GF-D8 (cell line): ENCODE measurements around the gene C12orf43.

Experiments
- DNase-seq: peaks from one replicate; lab custom pipeline; 2025; lab: John Stamatoyannopoulos, UW

C12orf43 gene

DNA sequence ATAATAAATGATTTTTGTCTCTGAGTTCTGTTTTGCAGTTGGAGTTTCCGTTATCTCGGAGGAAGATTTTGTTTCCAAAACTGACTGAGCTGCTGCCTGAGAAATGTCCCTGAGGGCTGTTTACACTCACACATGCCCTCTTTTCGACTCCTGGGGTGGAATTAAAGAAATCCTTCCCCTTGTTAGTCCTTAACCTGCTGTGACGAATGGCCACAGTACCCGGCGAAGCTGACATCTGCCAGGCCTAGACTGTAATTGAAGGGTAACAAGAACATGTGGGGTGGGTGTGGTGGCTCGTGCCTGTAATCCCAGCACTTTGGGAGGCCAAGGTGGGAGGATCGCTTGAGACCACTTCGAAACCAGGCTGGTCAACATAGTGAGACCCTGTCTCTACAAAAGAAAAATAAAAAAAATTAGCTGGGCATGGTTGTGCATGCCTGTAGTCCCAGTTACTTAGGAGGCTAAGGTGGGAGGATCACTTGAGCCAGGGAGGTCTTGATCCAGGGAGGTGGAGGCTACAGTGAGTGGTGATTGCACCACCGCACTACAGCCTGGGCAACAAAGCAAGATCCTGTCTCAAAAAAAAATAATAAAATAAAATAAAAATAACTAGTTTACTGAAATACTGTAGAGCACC lies 14.4 kb upstream of the C12orf43 start:
- no peak for DNase-seq

DNA sequence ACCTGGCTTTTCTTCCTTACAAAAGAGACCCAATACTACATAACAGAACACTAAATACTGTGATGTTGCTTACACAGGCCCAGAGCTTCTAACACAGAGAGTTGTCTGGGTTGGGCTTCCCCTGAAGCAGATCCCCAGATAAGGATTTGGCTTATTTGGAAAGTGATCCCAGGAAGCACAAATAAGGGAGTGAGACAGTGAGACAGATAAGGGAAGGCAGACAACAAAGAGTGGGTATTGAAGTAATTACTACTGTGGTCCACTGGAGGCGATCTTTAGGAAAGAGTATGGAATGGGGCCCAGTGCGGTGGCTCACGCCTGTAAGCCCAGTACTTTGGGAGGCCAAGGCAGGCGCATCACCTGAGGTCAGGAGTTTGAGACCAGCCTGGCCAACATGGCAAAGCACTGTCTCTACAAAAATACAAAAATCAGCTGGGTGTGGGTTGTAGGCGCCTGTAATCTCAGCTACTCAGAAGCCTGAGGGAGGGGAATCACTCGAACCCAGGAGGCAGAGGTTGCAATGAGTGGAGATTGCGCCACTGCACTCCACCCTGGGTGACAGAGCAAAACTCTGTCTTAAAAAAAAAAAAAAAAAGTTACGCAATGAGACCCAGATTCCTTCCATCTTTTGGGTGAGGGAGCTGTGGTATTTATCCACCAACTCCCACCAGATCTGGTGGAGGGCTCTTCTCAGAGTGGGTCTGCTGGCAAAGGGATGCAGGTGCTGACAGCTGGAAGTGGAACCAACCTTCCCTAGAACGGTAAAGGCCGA lies 10.2 kb upstream of the C12orf43 start:
- no peak for DNase-seq

DNA sequence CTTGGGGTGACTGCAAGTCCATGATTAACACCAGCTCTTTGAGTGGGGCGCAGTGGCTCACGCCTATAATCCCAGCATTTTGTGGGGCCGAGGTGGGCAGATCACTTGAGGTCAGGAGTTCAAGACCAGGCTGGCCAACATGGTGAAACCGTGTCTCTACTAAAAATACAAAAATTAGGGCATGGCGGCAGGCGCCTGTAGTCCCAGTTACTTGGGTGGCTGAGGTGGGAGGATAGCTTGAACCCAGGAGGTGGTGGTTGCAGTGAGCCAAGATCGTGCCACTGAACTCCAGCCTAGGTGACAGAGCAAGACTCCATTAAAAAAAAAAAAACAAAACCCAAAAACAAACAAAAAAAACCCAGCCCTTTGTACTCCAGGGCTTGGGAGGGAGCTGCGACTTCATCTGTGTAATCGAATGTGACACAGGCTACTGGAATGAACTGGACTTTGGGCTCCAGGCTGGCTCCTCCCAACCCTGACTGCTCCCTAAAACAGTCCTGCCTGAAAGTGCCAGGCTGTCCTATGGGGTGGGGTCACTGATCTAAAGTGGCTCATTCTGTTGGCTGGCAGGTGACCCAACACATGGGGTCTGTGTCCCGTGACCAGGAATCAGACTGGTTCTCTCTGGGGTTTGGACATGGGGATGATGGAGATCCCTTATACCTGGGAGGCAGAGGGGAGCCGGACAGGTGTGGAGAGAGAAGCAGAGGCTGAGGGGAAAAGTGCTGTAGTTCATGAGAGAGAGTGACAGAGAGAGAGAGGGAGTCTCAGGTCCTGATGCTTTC lies 9.3 kb upstream of the C12orf43 start:
- DNase-seq = no peak

DNA sequence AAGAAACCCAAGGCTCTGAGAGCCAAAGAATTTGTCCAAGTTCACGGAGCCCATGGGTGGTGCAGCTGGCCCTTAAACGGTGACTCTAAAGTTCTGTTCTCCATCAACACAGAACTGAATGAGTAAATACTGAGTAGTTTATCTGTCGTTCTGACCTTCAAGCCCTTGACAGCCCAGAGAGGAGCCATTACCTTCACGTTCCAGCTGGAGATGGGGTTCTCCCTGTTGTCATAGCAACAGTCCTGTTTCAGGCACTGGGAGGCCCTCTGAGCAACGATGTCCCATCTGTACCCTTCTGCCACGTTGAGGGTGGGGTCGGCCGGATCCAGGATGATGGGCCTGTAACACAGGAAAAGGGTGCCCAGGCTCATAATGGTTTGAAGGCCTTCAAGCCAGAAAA lies 7.5 kb upstream of the C12orf43 start:
- no peak for DNase-seq

DNA sequence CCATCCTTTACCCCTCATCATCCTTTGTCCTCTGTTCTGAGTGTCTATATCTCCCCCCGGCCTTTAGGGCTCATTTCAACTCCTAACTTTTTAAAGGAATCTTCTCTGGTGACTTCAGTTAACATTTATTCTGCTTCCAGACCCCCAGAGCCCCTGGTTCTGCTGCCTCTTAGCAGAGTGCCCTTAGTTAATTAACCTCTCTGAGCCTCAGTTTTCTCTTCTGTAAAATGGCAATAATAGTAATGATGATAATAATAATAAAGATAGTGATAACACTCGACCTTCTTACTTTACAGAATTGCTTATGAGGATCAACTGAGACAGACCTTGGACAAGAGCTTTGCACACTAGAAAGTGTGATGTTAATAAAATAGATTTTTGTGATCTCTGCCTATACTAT lies 6.4 kb upstream of the C12orf43 start:
- no peak for DNase-seq

DNA sequence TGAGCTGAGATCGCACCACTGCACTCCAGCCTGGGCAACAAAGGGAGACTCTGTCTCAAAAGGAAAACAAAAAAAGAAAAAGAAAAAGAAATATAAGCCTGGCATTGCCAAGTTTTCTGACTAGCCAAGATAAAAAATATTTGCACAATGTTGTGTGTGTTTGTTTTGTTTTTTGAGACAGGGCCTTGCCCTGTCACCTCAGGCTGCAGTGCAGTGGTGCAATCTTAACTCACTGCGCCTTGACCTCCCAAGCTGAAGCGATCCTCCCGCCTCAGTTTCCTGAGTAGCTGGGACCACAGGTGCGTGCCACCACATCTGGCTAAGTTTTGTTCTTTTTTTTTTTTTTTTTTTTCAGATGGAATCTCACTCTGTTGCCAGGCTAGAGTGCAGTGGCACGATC lies 5.5 kb upstream of the C12orf43 start:
- no peak for DNase-seq

DNA sequence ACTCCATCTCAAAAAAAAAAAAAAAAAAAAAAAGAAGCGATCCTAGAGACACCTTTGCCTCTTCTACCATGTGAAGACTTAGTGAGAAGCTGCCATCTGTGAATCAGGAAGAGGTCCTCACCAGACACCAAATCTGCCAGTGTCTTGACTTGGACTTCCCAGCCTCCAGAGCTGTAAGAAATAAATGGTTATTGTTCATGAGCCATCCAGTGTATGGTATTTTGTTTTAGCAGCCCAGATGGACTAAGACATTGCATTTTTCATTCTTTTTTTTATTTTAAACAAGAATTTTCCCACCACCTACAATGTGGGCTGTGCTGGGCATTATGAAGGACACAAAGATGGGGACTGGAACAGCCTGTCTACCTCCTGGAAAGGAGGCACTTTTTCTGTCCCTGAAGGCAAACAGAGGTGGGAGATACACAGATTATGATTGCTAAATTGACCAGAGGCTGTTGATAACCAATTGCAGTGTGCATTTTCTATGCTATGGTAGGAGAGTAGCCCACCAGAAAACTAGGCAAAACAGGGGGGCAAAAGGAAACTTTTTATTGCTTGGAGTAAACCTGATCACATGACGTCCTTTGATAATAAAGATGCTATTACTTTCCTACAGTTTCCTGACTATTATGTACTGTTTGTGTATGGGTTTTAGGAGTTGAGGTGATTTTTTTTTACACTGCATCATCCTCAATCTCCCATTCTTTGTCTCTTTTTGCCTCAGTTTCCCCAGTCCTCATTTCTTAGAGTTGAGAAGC lies 2.8 kb upstream of the C12orf43 start:
- no peak for DNase-seq

DNA sequence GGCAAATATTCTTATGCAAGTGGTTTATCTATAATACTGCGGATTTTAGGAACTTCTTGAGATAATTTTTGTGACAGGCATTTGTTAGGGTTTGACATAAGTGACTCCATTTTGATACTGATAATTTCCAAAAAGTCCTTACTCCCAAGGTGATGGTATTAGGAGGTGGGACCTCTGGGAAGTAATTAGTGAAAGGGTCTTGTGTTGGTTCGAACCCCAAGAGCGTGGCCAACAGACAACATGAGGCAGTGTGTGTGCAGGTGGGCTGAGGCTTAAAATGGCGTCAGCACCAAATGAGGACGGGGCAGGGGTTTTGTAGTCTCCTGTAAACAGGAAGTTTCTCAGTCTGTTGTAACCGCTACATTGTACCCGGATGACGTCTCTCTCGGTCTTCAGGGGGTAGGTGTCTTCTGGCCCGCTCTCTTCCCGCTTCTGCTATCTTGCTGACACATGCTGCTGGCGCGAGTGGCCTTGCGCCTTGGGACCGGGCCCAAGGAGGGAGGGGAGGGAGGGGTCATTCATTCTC lies 1.7 kb upstream of the C12orf43 start:
- DNase-seq = no peak

DNA sequence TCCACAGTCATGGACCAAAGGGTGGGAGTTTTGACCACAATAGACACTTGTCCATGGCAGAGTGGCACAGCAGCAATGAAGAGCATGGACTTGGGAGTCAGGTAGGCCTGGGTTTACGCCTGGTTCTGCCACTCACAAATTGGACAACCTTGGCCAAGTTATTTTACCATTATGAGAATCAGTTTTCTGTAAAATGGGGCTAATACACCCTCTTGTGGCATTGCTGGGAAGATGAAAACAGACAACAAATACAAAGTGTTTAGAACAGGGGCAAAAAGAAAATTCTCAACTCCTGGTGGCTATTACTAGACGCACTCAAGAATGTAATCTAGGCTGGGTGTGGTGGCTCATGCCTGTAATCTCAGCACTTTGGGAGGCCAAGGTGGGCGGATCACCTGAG lies 2.6 kb downstream of the C12orf43 start:
- DNase-seq = no peak

DNA sequence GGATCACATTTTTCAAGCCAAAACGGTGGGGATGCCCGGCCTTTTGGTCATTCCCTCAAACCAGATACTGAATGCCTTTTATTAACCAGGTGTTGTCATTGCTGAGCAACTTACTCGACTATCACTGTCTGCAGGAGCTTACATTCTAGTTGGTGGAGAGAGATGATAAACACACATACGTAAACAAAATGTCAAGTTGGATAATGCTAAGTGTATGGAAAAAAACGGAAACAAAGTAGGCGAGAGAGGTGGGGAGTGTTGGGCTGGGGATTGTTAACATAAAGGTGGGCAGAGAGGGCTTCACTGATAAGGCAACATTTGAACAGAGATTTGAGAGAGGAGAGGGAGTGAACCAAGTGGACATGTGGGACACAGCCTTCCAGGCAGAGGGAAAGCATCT lies 4.5 kb downstream of the C12orf43 start:
- no peak for DNase-seq

DNA sequence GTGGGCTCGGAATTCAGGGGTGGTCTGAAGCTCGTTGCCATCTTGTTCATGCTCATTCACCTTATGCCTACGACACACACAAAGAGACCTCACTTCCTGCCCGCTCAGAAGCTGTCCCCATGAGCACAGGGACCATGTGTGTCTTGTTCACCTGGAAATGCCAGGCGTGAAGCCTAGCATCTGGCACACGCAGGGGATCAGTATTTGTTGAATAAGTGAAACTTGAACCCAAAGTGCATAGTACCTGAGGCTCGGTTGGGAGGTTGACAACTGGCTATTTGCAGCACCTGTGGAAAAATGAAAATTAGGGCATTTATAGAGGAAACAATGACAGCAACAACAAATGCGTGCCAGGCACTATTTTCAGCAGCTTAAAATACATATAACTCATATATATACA lies 5.4 kb downstream of the C12orf43 start:
- DNase-seq = no peak

DNA sequence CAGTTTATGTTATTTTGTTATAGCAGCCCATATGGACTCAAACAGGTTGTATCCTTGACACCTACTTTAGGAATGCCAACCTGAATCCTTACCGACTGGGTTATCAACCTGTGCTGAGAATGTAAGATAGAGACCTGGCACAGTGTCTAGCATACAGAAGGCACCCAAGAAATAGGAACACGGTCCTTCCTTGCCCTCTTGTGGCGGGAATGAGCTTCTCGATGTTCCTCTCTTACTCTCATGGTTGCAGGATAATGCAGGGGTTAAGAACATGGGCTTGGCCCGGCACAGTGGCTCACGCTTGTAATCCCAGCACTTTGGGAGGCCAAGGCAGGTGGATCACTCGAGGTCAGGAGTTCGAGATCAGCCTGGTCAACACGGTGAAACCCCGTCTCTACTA lies 6.5 kb downstream of the C12orf43 start:
- peak; percentile 1 for DNase-seq

DNA sequence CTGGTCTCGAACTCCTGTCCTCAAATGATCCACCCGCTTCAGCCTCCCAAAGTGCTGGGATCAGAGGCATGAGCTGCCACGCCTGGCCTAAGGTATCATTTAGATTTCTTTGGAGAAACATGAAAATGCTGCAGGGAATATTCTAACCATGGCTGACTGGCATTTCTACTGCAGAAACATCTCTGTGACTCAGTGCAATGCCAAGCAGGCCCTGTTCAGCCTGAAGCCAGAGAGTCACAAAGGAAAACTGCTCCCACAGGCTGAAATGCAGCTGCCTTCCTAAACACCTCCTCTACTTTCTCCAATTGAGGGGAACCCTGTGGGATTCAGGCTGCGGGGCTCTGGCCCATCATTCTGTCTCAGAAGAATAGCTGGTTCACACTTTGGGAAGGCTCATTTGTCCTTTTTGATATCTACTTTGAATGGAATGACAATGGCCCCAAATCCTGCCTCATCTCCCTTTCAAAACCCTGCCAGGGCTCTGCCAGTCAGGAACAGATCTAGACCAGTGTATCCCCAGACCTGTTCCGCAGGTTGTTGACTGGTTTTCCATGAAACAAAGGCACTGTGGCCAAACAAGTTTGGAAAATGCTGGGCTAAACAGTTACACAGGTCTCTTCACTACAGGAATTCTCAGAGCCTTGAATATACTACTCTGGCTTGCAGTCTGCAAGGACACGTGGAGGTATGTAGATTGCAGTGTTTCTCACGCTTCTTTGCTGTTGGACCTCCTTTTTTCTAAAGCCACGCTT lies 7.8 kb downstream of the C12orf43 start:
- DNase-seq = no peak

DNA sequence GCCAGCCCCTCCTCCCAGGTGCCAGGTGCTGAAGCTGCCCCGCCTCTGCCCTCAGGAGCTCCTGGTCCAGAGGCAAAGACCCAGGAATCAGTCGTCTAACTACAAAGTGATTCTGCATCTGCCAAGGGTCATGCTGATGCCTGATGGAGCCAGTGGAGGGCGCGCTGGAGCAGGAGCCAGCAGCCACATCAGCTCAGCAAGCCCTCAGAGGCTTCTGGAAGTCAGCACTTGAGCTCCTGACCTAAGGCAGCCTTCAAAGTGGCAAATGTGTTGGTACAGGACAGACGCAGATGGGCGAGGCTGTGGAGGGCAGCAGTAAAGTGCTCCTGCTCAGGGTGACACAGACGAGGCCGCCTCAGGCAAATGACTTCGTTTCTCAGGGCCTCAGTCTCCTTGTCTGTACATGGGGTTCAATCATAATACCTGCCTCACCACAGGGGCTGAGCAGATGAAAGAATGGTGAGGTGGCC lies 10.9 kb downstream of the C12orf43 start:
- DNase-seq = no peak

DNA sequence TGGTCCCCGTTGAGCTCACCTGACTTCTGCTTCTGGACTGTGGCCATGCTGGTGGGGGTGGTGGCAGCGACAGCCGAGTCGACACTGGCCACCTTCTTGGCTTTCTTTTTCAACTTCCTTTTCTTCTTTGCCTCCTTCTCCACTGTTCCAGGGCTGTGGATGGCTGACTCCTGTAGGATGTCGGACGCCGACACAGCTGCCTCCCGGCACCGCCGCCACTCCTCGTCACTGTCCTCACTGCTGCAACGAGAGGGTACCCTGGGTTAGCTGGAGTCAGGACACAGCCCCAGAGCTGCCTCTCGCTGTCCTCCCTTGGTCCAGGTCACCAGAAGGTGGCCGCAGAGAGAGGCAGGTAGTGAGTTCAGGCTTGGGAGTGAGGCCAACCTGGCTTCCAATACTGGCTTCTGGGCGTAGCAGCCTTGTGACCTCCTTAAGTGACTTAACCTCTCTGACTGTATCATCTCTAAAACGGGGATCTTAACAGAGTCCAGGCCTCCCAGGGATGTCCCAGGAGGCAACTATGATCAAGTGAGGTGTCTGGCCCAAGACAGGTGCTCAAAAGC lies 12.0 kb downstream of the C12orf43 start:
- no peak for DNase-seq

DNA sequence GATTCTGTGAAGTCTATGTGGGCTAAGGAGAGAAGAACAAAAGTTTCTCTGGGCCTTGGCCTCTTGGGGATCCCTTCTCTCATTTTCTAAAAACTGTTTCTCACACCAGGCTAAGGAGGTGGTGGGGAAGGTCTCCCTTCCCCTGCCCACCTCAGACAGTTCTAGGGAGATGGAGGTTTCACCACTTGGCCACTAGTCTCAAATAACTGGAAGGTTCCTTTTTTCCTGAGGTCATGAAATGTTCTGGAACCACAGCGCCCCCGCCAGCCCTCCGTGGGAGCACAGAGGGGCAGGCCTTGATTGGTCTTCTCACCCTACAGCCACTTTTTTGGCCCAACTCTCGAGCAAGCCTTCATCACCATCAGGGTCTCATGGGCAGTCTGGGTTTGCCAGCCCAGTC lies 12.6 kb downstream of the C12orf43 start:
- DNase-seq = no peak

DNA sequence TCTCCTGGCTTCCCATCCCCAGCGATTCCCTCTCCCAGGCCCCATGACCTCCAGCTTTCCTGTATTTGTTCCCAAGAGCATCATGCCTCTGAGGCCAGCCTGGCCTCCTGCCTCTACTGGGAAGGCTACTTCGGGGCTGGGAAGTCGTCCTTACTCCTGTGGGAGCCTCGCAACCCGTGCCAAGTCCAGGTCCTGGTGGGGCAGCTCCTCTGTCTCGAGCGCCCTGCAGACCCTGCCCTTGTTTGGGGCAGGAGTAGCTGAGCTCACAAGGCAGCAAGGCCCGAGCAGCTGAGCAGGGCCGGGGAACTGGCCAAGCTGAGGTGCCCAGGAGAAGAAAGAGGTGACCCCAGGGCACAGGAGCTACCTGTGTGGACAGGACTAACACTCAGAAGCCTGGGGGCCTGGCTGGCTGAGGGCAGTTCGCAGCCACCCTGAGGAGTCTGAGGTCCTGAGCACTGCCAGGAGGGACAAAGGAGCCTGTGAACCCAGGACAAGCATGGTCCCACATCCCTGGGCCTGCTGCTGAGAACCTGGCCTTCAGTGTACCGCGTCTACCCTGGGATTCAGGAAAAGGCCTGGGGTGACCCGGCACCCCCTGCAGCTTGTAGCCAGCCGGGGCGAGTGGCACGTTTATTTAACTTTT lies 14.3 kb downstream of the C12orf43 start:
- DNase-seq = no peak

DNA sequence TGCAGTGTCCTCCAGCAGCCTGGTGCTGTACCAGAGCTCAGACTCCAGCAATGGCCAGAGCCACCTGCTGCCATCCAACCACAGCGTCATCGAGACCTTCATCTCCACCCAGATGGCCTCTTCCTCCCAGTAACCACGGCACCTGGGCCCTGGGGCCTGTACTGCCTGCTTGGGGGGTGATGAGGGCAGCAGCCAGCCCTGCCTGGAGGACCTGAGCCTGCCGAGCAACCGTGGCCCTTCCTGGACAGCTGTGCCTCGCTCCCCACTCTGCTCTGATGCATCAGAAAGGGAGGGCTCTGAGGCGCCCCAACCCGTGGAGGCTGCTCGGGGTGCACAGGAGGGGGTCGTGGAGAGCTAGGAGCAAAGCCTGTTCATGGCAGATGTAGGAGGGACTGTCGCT lies 15.2 kb downstream of the C12orf43 start:
- DNase-seq = no peak

DNA sequence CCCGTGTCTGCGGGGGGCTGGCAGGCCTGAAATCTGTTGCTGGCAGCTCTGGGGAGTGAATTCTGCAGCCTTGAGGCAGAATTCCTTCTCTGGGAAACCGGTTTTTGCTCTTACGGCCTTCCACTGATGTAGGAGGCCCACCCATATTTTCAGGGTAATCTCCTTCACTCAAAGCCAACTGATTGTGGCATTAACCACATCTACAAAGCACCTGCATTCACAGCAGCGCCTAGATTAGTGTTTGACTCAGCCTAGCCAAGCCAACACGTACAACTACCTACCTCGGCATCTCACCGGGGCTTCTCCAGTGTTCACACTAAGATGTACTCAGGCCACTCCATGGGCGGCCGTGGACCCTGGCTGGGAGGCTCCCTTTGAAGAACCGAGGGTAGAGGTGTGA lies 15.8 kb downstream of the C12orf43 start:
- DNase-seq = no peak
